Measurements from ENCODE around the gene ATP13A3.

Gene ATP13A3

GRCh38 chr3:194381460-194381875 lies 105.3 kb downstream of the ATP13A3 start:
- no peaks in the 10 kb centered on the region for H3K4me1 Mint-ChIP-seq
- CTCF ChIA-PET: no interaction called here
- peaks cover 52% of the 10 kb centered on the region for H3K27me3 Mint-ChIP-seq
- no peak overlapping the region for H3K27ac Mint-ChIP-seq
- H3K36me3 Mint-ChIP-seq: no peaks in the 10 kb centered on the region
- no peaks in the 10 kb centered on the region for H3K9me3 Mint-ChIP-seq
- DNase-seq: no peak
- H3K4me3 Mint-ChIP-seq: no peak overlapping the region

- H3K27me3 Mint-ChIP-seq: peaks cover 52% of the 10 kb centered on the region
- CTCF ChIA-PET: no interaction called here
- no peak overlapping the region for H3K27ac Mint-ChIP-seq
Measured at GRCh38 chr3:194380326-194380725, 106.5 kb downstream of the ATP13A3 start.

GRCh38 chr3:194379651-194380050 lies 107.2 kb downstream of the ATP13A3 start:
- H3K4me1 Mint-ChIP-seq: no peaks in the 10 kb centered on the region
- H3K27ac Mint-ChIP-seq: no peak overlapping the region
- H3K36me3 Mint-ChIP-seq: no peaks in the 10 kb centered on the region
- H3K27me3 Mint-ChIP-seq: peaks cover 54% of the 10 kb centered on the region
- no peak for DNase-seq
- no peak overlapping the region for H3K4me3 Mint-ChIP-seq
- no peaks in the 10 kb centered on the region for H3K9me3 Mint-ChIP-seq
- CTCF ChIA-PET: interaction anchor here (1.2 kb wide), 1 partner anchor 35 kb away, joined by 8 read pairs; no protein-coding TSS in a partner anchor

More at GRCh38 chr3:194380326-194380725, 106.5 kb downstream of the ATP13A3 start:
- Mint-ChIP-seq H3K4me1 (no peaks in the 10 kb centered on the region), H3K36me3 (no peaks in the 10 kb centered on the region), H3K9me3 (no peaks in the 10 kb centered on the region), H3K4me3 (no peak overlapping the region)
- no peak for DNase-seq

- CTCF ChIA-PET: interaction anchor here (1.2 kb wide), 1 partner anchor 35 kb away, joined by 8 read pairs; no protein-coding TSS in a partner anchor
- no peak overlapping the region for H3K27ac Mint-ChIP-seq
- peaks cover 53% of the 10 kb centered on the region for H3K27me3 Mint-ChIP-seq
- H3K36me3 Mint-ChIP-seq: no peaks in the 10 kb centered on the region
- H3K4me3 Mint-ChIP-seq: no peak overlapping the region
- DNase-seq: no peak
- no peaks in the 10 kb centered on the region for H3K4me1 Mint-ChIP-seq
- no peaks in the 10 kb centered on the region for H3K9me3 Mint-ChIP-seq
Measured at GRCh38 chr3:194379231-194379630, 107.6 kb downstream of the ATP13A3 start.

GRCh38 chr3:194377708-194378107 lies 109.1 kb downstream of the ATP13A3 start:
- no peak overlapping the region for H3K27ac Mint-ChIP-seq
- H3K9me3 Mint-ChIP-seq: no peaks in the 10 kb centered on the region
- H3K36me3 Mint-ChIP-seq: no peaks in the 10 kb centered on the region
- DNase-seq: no peak
- H3K27me3 Mint-ChIP-seq: peaks cover 51% of the 10 kb centered on the region
- no peaks in the 10 kb centered on the region for H3K4me1 Mint-ChIP-seq
- no peak overlapping the region for H3K4me3 Mint-ChIP-seq
- CTCF ChIA-PET: no interaction called here

- Mint-ChIP-seq H3K4me1 (no peaks in the 10 kb centered on the region), H3K4me3 (no peak overlapping the region), H3K27ac (no peak overlapping the region), H3K9me3 (no peaks in the 10 kb centered on the region), H3K36me3 (no peaks in the 10 kb centered on the region), H3K27me3 (peaks cover 58% of the 10 kb centered on the region)
- CTCF ChIA-PET: no interaction called here
- no peak for DNase-seq
Measured at GRCh38 chr3:194376241-194376560, 110.6 kb downstream of the ATP13A3 start.

GRCh38 chr3:194375473-194376240 lies 111.1 kb downstream of the ATP13A3 start:
- H3K4me3 Mint-ChIP-seq: no peak overlapping the region
- DNase-seq: no peak
- no peaks in the 10 kb centered on the region for H3K9me3 Mint-ChIP-seq
- H3K27me3 Mint-ChIP-seq: peaks cover 64% of the 10 kb centered on the region
- no peaks in the 10 kb centered on the region for H3K36me3 Mint-ChIP-seq
- H3K27ac Mint-ChIP-seq: no peak overlapping the region
- CTCF ChIA-PET: no interaction called here
- no peaks in the 10 kb centered on the region for H3K4me1 Mint-ChIP-seq

GRCh38 chr3:194374935-194375334 lies 111.9 kb downstream of the ATP13A3 start:
- H3K9me3 Mint-ChIP-seq: no peaks in the 10 kb centered on the region
- no peak overlapping the region for H3K27ac Mint-ChIP-seq
- H3K27me3 Mint-ChIP-seq: peaks cover 63% of the 10 kb centered on the region
- no peak overlapping the region for H3K4me3 Mint-ChIP-seq
- CTCF ChIA-PET: no interaction called here
- H3K4me1 Mint-ChIP-seq: no peaks in the 10 kb centered on the region
- DNase-seq: no peak
- no peaks in the 10 kb centered on the region for H3K36me3 Mint-ChIP-seq

- DNase-seq: no peak
- Mint-ChIP-seq H3K27ac (no peak overlapping the region), H3K36me3 (no peaks in the 10 kb centered on the region), H3K4me3 (no peak overlapping the region), H3K4me1 (no peaks in the 10 kb centered on the region), H3K27me3 (peaks cover 67% of the 10 kb centered on the region), H3K9me3 (no peaks in the 10 kb centered on the region)
- CTCF ChIA-PET: no interaction called here
Measured at GRCh38 chr3:194373899-194374298, 112.9 kb downstream of the ATP13A3 start.

- Mint-ChIP-seq H3K36me3 (no peaks in the 10 kb centered on the region), H3K4me3 (no peak overlapping the region), H3K27me3 (peaks cover 67% of the 10 kb centered on the region), H3K9me3 (no peaks in the 10 kb centered on the region), H3K27ac (no peak overlapping the region), H3K4me1 (no peaks in the 10 kb centered on the region)
- no peak for DNase-seq
- CTCF ChIA-PET: no interaction called here
Measured at GRCh38 chr3:194373028-194373427, 113.8 kb downstream of the ATP13A3 start.

- CTCF ChIA-PET: no interaction called here
- Mint-ChIP-seq H3K27ac (no peak overlapping the region), H3K4me1 (no peaks in the 10 kb centered on the region), H3K9me3 (no peaks in the 10 kb centered on the region), H3K36me3 (no peaks in the 10 kb centered on the region), H3K4me3 (no peak overlapping the region), H3K27me3 (peaks cover 82% of the 10 kb centered on the region)
- no peak for DNase-seq
Measured at GRCh38 chr3:194370753-194371152, 116.0 kb downstream of the ATP13A3 start.

- no peak for DNase-seq
- Mint-ChIP-seq H3K9me3 (no peaks in the 10 kb centered on the region), H3K4me3 (no peak within 1 kb of the TSS), H3K36me3 (no peaks in the 10 kb centered on the region), H3K27ac (no peak within 1 kb of the TSS), H3K4me1 (no peaks in the 10 kb centered on the region), H3K27me3 (peaks cover 77% of the 10 kb centered on the region)
- CTCF ChIA-PET: no interaction called here
Measured at GRCh38 chr3:194369522-194370279, 117.1 kb downstream of the ATP13A3 start, which contains the start of gene LRRC15. TSS of gene LRRC15 (minus strand) at chr3:194369743. CDS start at chr3:194361043, 8,700 bp downstream.

GRCh38 chr3:194368918-194369317 lies 117.9 kb downstream of the ATP13A3 start:
- CTCF ChIA-PET: interaction anchor here (0.6 to 0.8 kb wide), 2 partner anchors 24 to 35 kb away, joined by 3 read pairs; no protein-coding TSS in a partner anchor

GRCh38 chr3:194367992-194368841 lies 118.6 kb downstream of the ATP13A3 start:
- peaks cover 73% of the 10 kb centered on the region for H3K27me3 Mint-ChIP-seq
- CTCF ChIA-PET: interaction anchor here (0.6 to 0.8 kb wide), 2 partner anchors 23 to 36 kb away, joined by 3 read pairs; no protein-coding TSS in a partner anchor
- no peaks in the 10 kb centered on the region for H3K36me3 Mint-ChIP-seq
- no peak overlapping the region for H3K27ac Mint-ChIP-seq
- no peaks in the 10 kb centered on the region for H3K9me3 Mint-ChIP-seq
- DNase-seq: no peak
- no peak overlapping the region for H3K4me3 Mint-ChIP-seq
- no peaks in the 10 kb centered on the region for H3K4me1 Mint-ChIP-seq

More at GRCh38 chr3:194368918-194369317, 117.9 kb downstream of the ATP13A3 start:
- H3K9me3 Mint-ChIP-seq: no peaks in the 10 kb centered on the region
- H3K4me1 Mint-ChIP-seq: no peaks in the 10 kb centered on the region
- no peak overlapping the region for H3K4me3 Mint-ChIP-seq
- no peak overlapping the region for H3K27ac Mint-ChIP-seq
- no peak for DNase-seq
- peaks cover 74% of the 10 kb centered on the region for H3K27me3 Mint-ChIP-seq
- no peaks in the 10 kb centered on the region for H3K36me3 Mint-ChIP-seq
